HCT116 (cell line): ENCODE data around the gene THSD4. TPM values are rescaled to one million over a fixed set of nuclear protein-coding genes. Genes with fewer than 3 reads are reported as not detected.

Experiments used
- ATAC-seq: fragments of 200-7000 bp; cut with Tn5 transposase; 2 replicates; pipeline ENCODE4 v1.9.1; 2020; ENCODE audit warnings: mild to moderate bottlenecking, moderate library complexity
- BruUV-seq: library from RNA; stranded (reverse); fragments of 400-500 nt; replicated peaks from 2 replicates; lab custom pipeline; 2021; lab: Mats Ljungman, UMichigan
- CTCF ChIA-PET: fragments of 300-600 bp; sonication (Branson Sonifier 250); formaldehyde crosslinking; loops from one replicate; lab custom pipeline; 2021; ENCODE audit warnings: antibody characterized with exemption; lab: Charles Lee
- POLR2A ChIA-PET: fragments of 300-600, 350-600 bp; sonication (Branson Sonifier 250); formaldehyde crosslinking; loops from one replicate; lab custom pipeline; 2021; ENCODE audit warnings: antibody characterized with exemption; lab: Charles Lee
- RAD21 ChIA-PET, 2 experiments: fragments of 300-600 bp; sonication (Branson Sonifier 250); formaldehyde crosslinking; loops; one replicate each; lab custom pipeline; 2023; ENCODE audit warnings: low total read pairs in 2 of 2; ENCODE audit not compliant: uncharacterized antibody in 2 of 2, unreplicated experiment in 2 of 2, low non-redundant PET in 1 of 2; lab: Charles Lee
- DNase-seq: peaks from one replicate; pipeline ENCODE4 v3.0.0-alpha.2; 2010; ENCODE audit warnings: low read depth, low spot score
- H2AFZ ChIP-seq: fragments of 200-600 bp; shearing (Covaris generic), sonication (generic); 2 replicates; pipeline ENCODE4 v1.6.1; 2017; ENCODE audit warnings: low read depth, mixed run types, mixed read lengths, antibody characterized with exemption, low read length; ENCODE audit not compliant: poor library complexity, severe bottlenecking
- H3K27ac ChIP-seq: 2 replicates; pipeline ENCODE4 v1.5.1; 2012; ENCODE audit warnings: low read depth, low read length
- H3K27me3 ChIP-seq: fragments of 200-600 bp; sonication (generic); 2 replicates; pipeline ENCODE4 v1.6.1; 2016; ENCODE audit warnings: mixed run types, low read length, mixed read lengths; ENCODE audit not compliant: insufficient read depth
- H3K36me3 ChIP-seq, 2 experiments: fragments of 200-500 bp in 1 of 2; fragments of 200-600 bp in 1 of 2; sonication (Bioruptor generic) in 1 of 2; sonication (generic) in 1 of 2; 2 replicates each; pipeline versions ENCODE4 v1.5.1 to v1.6.1; 2014 to 2016; ENCODE audit warnings: low read length in 2 of 2, inconsistent platforms in 1 of 2, mixed read lengths in 1 of 2, mixed run types in 1 of 2; ENCODE audit not compliant: insufficient read depth in 2 of 2, control insufficient read depth in 1 of 2
- H3K4me1 ChIP-seq, 2 experiments: fragments of 200-600 bp in 1 of 2; sonication (generic) in 1 of 2; 2 replicates each; pipeline versions ENCODE4 v1.5.1 to v1.6.1; 2012 to 2017; ENCODE audit warnings: low read length in 2 of 2, inconsistent platforms in 1 of 2, mild to moderate bottlenecking in 1 of 2, mixed read lengths in 1 of 2, mixed run types in 1 of 2, moderate library complexity in 1 of 2; ENCODE audit not compliant: insufficient read depth in 2 of 2, control insufficient read depth in 1 of 2
- H3K4me2 ChIP-seq: fragments of 200-600 bp; sonication (generic); 2 replicates; pipeline ENCODE4 v1.6.1; 2017; ENCODE audit warnings: mixed run types, low read length, mixed read lengths
- H3K4me3 ChIP-seq, 2 experiments: fragments of 200-600 bp in 1 of 2; sonication (generic) in 1 of 2; replicated peaks in 1 of 2; 2 replicates each; pipeline ENCODE4 v1.5.1; 2011 to 2016; ENCODE audit warnings: low read length in 2 of 2, control low read depth in 1 of 2, low read depth in 1 of 2, mild to moderate bottlenecking in 1 of 2, mixed read lengths in 1 of 2, mixed run types in 1 of 2
- H3K79me2 ChIP-seq: fragments of 200-600 bp; sonication (generic); 2 replicates; pipeline ENCODE4 v1.6.1; 2017; ENCODE audit warnings: mild to moderate bottlenecking, mixed run types, low read length, moderate library complexity, mixed read lengths; ENCODE audit not compliant: insufficient read depth
- H3K9ac ChIP-seq: fragments of 200-600 bp; sonication (generic); 2 replicates; pipeline ENCODE4 v1.6.1; 2016; ENCODE audit warnings: low read length, mixed read lengths
- H3K9me2 ChIP-seq: fragments of 200-600 bp; sonication (generic), shearing (Covaris generic); 2 replicates; pipeline ENCODE4 v1.6.1; 2017; ENCODE audit warnings: mixed run types, mild to moderate bottlenecking, moderate library complexity; ENCODE audit not compliant: insufficient read depth
- H3K9me3 ChIP-seq, 2 experiments: fragments of 200-500 bp in 1 of 2; fragments of 200-600 bp in 1 of 2; sonication (Bioruptor generic) in 1 of 2; sonication (generic) in 1 of 2; 2 replicates each; pipeline ENCODE4 v1.6.1; 2014 to 2017; ENCODE audit warnings: low read length in 2 of 2, mixed read lengths in 2 of 2, inconsistent platforms in 1 of 2, low read depth in 1 of 2, mild to moderate bottlenecking in 1 of 2, mixed run types in 1 of 2, moderate library complexity in 1 of 2; ENCODE audit not compliant: control insufficient read depth in 1 of 2, insufficient read depth in 1 of 2
- H4K20me1 ChIP-seq: fragments of 200-600 bp; sonication (generic), shearing (Covaris generic); 2 replicates; pipeline ENCODE4 v1.6.1; 2017; ENCODE audit warnings: mixed run types, mild to moderate bottlenecking, moderate library complexity; ENCODE audit not compliant: insufficient read depth
- CBX3 ChIP-seq: IDR thresholded peaks from 2 replicates; pipeline ENCODE4 v1.6.1; 2012; ENCODE audit warnings: low read depth
- CEBPB ChIP-seq: IDR thresholded peaks from 2 replicates; pipeline ENCODE4 v1.6.1; 2012; ENCODE audit warnings: low read depth
- ELF1 ChIP-seq: IDR thresholded peaks from 2 replicates; pipeline ENCODE4 v1.6.1; 2012; ENCODE audit warnings: low read depth, borderline replicate concordance
- JUND ChIP-seq: IDR thresholded peaks from 2 replicates; pipeline ENCODE4 v1.6.1; 2012
- MAX ChIP-seq: IDR thresholded peaks from 2 replicates; pipeline ENCODE4 v1.6.1; 2012
- POLR2A ChIP-seq: IDR thresholded peaks from 2 replicates; pipeline ENCODE4 v1.7.0; 2011; ENCODE audit warnings: borderline replicate concordance; ENCODE audit not compliant: insufficient read depth, insufficient read length; ENCODE audit errors: extremely low read depth
- POLR2AphosphoS5 ChIP-seq: IDR thresholded peaks from 2 replicates; pipeline ENCODE4 v1.6.1; 2011; ENCODE audit warnings: mild to moderate bottlenecking, low read depth, low read length, moderate library complexity
- RAD21 ChIP-seq: IDR thresholded peaks from 2 replicates; pipeline ENCODE4 v1.6.1; 2012; ENCODE audit warnings: low read depth, mild to moderate bottlenecking
- ZBTB33 ChIP-seq: IDR thresholded peaks from 2 replicates; pipeline ENCODE4 v1.6.1; 2011; ENCODE audit warnings: mild to moderate bottlenecking, low read length, moderate library complexity; ENCODE audit not compliant: insufficient replicate concordance; ENCODE audit errors: extremely low read depth
- ZNF274 ChIP-seq: fragments of 200-500 bp; sonication (Bioruptor generic); IDR thresholded peaks from 2 replicates; pipeline ENCODE4 v1.6.1; 2014; ENCODE audit warnings: mild to moderate bottlenecking, low read depth, low read length, inconsistent platforms
- intact Hi-C: fragments of 100-400 bp; cut with micrococcal nuclease; formaldehyde crosslinking; loops from 2 replicates; pipeline ENCODE4 v1.10.0; 2022
- total RNA-seq: library from RNA; stranded (reverse); gene quantifications from one replicate; pipeline ENCODE4 v1.2.1, GENCODE V29; 2021; ENCODE audit not compliant: unreplicated experiment

THSD4 gene
- total RNA-seq, 1 experiment from 2014 or later, result 30.5 TPM

GRCh38 chr15:71143373-71144310 is 28.4 kb downstream of the THSD4 start:
- H3K9me2 ChIP-seq, result no peaks in the 10 kb centered on the region
- no peak overlapping the region for H3K27ac ChIP-seq
- ATAC-seq, result no peak
- no peak overlapping the region for H3K9ac ChIP-seq
- DNase-seq, result no peak
- POLR2A ChIA-PET, result no interaction called here
- no peaks in the 10 kb centered on the region for H3K9me3 ChIP-seq
- RAD21 ChIA-PET, result no interaction called here
- BruUV-seq, result no TSS peak
- no peaks in the 10 kb centered on the region for H3K36me3 ChIP-seq
- no peaks in the 10 kb centered on the region for H3K4me1 ChIP-seq
- no peaks in the 10 kb centered on the region for H4K20me1 ChIP-seq
- CTCF ChIA-PET, result no interaction called here
- H3K4me3 ChIP-seq, result no peak overlapping the region
- TF ChIP-seq MAX, result no peak
- no peak for TF ChIP-seq ZNF274
- no peak for TF ChIP-seq JUND
- TF ChIP-seq POLR2AphosphoS5, result no peak
- TF ChIP-seq RAD21, result no peak
- no peak for TF ChIP-seq ZBTB33
- no peak for TF ChIP-seq POLR2A
- no peak for TF ChIP-seq CBX3
- TF ChIP-seq CEBPB, result no peak
- no peak for TF ChIP-seq ELF1
- intact Hi-C loops, result no loop called here
- H2AFZ ChIP-seq, result no peak overlapping the region
- H3K79me2 ChIP-seq, result no peaks in the 10 kb centered on the region
- no peaks in the 10 kb centered on the region for H3K27me3 ChIP-seq
- no peak overlapping the region for H3K4me2 ChIP-seq
